Chondrocyte (in vitro differentiated cells): ENCODE measurements around the gene PAGE4. TPM values are rescaled to one million over a fixed set of nuclear protein-coding genes. Genes with fewer than 3 reads are reported as not detected.

Experiments
- DNase-seq: peaks from one replicate; pipeline ENCODE4 v3.0.0; 2021; ENCODE audit warnings: mixed read lengths, low spot score
- H3K27ac Mint-ChIP-seq: one replicate; pipeline ENCODE4 v1.8.0; 2021; ENCODE audit warnings: mild to moderate bottlenecking, moderate library complexity, mixed read lengths; ENCODE audit not compliant: unreplicated experiment
- H3K27me3 Mint-ChIP-seq: 2 replicates; pipeline ENCODE4 v1.8.0; 2021; ENCODE audit warnings: low read depth, mixed read lengths
- H3K36me3 Mint-ChIP-seq: 2 replicates; pipeline ENCODE4 v1.8.0; 2021; ENCODE audit warnings: low read depth, mixed read lengths
- H3K4me1 Mint-ChIP-seq: 2 replicates; pipeline ENCODE4 v1.8.0; 2021; ENCODE audit warnings: low read depth, mild to moderate bottlenecking, mixed read lengths
- H3K4me3 Mint-ChIP-seq: one replicate; pipeline ENCODE4 v1.8.0; 2021; ENCODE audit warnings: mild to moderate bottlenecking, moderate library complexity, mixed read lengths; ENCODE audit not compliant: unreplicated experiment
- H3K9me3 Mint-ChIP-seq: 2 replicates; pipeline ENCODE4 v1.8.0; 2021; ENCODE audit warnings: low read depth, mixed read lengths
- total RNA-seq: library from RNA; stranded (reverse); gene quantifications from 3 replicates; pipeline ENCODE4 v1.2.1, GENCODE V29; 2021
- TF ChIP-seq, protein P1 (sequence below): fragments of 200-600 bp; sonication (generic); IDR thresholded peaks from 2 replicates; pipeline ENCODE4 v1.5.0; 2021; ENCODE audit warnings: antibody characterized with exemption, mild to moderate bottlenecking, moderate library complexity

Gene PAGE4
- total RNA-seq, 1 donor from 2014 or later = not detected

DNA sequence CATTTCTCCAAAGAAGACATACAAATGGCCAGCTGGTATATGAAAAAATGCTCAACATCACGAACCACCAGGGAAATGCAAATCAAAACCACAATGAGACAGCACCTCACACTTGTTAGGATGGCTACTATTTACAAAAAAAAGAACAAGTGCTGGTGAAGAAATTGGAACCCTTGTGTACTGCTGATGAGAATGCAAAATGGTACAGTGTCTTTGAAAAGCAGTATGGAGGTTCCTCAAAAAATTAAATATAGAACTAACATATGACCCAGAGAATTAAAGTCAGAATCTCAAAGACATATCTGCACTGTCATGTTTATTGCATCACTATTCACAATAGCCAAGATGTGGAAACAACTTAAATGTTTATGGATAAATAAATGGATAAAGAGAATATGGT lies 20.9 kb downstream of the PAGE4 start:
- peaks cover 4% of the 10 kb centered on the region for H3K9me3 Mint-ChIP-seq
- H3K36me3 Mint-ChIP-seq = no peaks in the 10 kb centered on the region
- DNase-seq = no peak
- no peak overlapping the region for H3K27ac Mint-ChIP-seq
- no peak overlapping the region for H3K4me3 Mint-ChIP-seq
- peaks cover 8% of the 10 kb centered on the region for H3K27me3 Mint-ChIP-seq
- TF ChIP-seq, protein P1, sequence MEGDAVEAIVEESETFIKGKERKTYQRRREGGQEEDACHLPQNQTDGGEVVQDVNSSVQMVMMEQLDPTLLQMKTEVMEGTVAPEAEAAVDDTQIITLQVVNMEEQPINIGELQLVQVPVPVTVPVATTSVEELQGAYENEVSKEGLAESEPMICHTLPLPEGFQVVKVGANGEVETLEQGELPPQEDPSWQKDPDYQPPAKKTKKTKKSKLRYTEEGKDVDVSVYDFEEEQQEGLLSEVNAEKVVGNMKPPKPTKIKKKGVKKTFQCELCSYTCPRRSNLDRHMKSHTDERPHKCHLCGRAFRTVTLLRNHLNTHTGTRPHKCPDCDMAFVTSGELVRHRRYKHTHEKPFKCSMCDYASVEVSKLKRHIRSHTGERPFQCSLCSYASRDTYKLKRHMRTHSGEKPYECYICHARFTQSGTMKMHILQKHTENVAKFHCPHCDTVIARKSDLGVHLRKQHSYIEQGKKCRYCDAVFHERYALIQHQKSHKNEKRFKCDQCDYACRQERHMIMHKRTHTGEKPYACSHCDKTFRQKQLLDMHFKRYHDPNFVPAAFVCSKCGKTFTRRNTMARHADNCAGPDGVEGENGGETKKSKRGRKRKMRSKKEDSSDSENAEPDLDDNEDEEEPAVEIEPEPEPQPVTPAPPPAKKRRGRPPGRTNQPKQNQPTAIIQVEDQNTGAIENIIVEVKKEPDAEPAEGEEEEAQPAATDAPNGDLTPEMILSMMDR = no peak
- H3K4me1 Mint-ChIP-seq = no peaks in the 10 kb centered on the region

DNA sequence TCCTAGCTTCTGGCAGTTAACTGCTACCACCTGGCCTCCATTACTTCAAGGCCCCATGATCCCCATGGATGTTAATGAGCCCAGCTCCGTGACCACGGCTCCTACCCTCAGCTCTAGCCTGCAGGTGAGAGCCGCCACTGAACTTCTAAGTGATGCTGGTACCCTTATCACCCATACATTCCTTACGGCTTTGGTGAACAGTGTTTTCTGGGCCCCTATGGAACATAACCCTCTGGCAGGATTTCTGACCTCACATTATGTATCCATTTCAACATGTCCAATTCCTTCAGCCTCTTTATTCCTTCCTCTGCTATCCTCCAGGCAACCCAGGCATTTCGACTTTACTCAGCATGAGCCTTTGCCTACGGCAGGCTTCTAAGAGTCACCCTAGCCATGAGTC lies 24.6 kb downstream of the PAGE4 start:
- H3K27me3 Mint-ChIP-seq = peaks cover 8% of the 10 kb centered on the region
- H3K36me3 Mint-ChIP-seq = no peaks in the 10 kb centered on the region
- H3K9me3 Mint-ChIP-seq = peaks cover 4% of the 10 kb centered on the region
- H3K4me3 Mint-ChIP-seq = no peak overlapping the region
- no peak overlapping the region for H3K27ac Mint-ChIP-seq
- TF ChIP-seq, protein P1 = no peak
- no peaks in the 10 kb centered on the region for H3K4me1 Mint-ChIP-seq
- DNase-seq = no peak

GRCh38 chrX:49856819-49857218 lies 27.7 kb downstream of the PAGE4 start:
- no peak overlapping the region for H3K4me3 Mint-ChIP-seq
- peaks cover 8% of the 10 kb centered on the region for H3K27me3 Mint-ChIP-seq
- TF ChIP-seq, protein P1 = no peak
- peaks cover 6% of the 10 kb centered on the region for H3K9me3 Mint-ChIP-seq
- no peaks in the 10 kb centered on the region for H3K4me1 Mint-ChIP-seq
- H3K36me3 Mint-ChIP-seq = no peaks in the 10 kb centered on the region
- no peak overlapping the region for H3K27ac Mint-ChIP-seq
- no peak for DNase-seq

- TF ChIP-seq, protein P1 = no peak
These were observed 29.2 kb downstream of the PAGE4 start for GRCh38 chrX:49858341-49858740.

GRCh38 chrX:49859491-49859890 lies 30.4 kb downstream of the PAGE4 start:
- no peaks in the 10 kb centered on the region for H3K4me1 Mint-ChIP-seq
- no peaks in the 10 kb centered on the region for H3K36me3 Mint-ChIP-seq
- no peak overlapping the region for H3K27ac Mint-ChIP-seq
- H3K9me3 Mint-ChIP-seq = peaks cover 5% of the 10 kb centered on the region
- H3K4me3 Mint-ChIP-seq = no peak overlapping the region
- peaks cover 3% of the 10 kb centered on the region for H3K27me3 Mint-ChIP-seq
- no peak for DNase-seq
- TF ChIP-seq, protein P1 = no peak

More at GRCh38 chrX:49858341-49858740, 29.2 kb downstream of the PAGE4 start:
- Mint-ChIP-seq H3K27ac (no peak overlapping the region), H3K4me1 (no peaks in the 10 kb centered on the region), H3K27me3 (peaks cover 7% of the 10 kb centered on the region), H3K9me3 (peaks cover 9% of the 10 kb centered on the region), H3K4me3 (no peak overlapping the region), H3K36me3 (no peaks in the 10 kb centered on the region)
- no peak for DNase-seq
